ENCODE data around the gene BDH2. TPM values are rescaled to one million over a fixed set of nuclear protein-coding genes. Genes with fewer than 3 reads are reported as not detected.

Gene BDH2
- total RNA-seq, 1 donor from 2014 or later: 89.9 TPM

- Mint-ChIP-seq H3K27me3 (no peaks in the 10 kb centered on the region), H3K27ac (no peak overlapping the region), H3K9me3 (ENCODE audit: low read depth) (no peaks in the 10 kb centered on the region), H3K36me3 (ENCODE audit: insufficient read depth) (no peaks in the 10 kb centered on the region), H3K4me1 (ENCODE audit: low read depth) (no peaks in the 10 kb centered on the region), H3K4me3 (ENCODE audit: low read depth) (no peak overlapping the region)
- DNase-seq (ENCODE audit: low spot score, unreplicated experiment): no peak
- TF ChIP-seq CTCF (IDR thresholded peaks at IDR 0.05; ENCODE audit: unreplicated experiment): no peak
Measured at GRCh38 chr4:103054030-103054429, 45.6 kb downstream of the BDH2 start.

GRCh38 chr4:103052779-103053178 is 46.9 kb downstream of the BDH2 start:
- no peak for TF ChIP-seq CTCF (IDR thresholded peaks at IDR 0.05; ENCODE audit: unreplicated experiment)
- H3K4me3 Mint-ChIP-seq (ENCODE audit: low read depth): no peak overlapping the region
- no peaks in the 10 kb centered on the region for H3K9me3 Mint-ChIP-seq (ENCODE audit: low read depth)
- H3K4me1 Mint-ChIP-seq (ENCODE audit: low read depth): no peaks in the 10 kb centered on the region
- H3K36me3 Mint-ChIP-seq (ENCODE audit: insufficient read depth): no peaks in the 10 kb centered on the region
- H3K27ac Mint-ChIP-seq: no peak overlapping the region
- H3K27me3 Mint-ChIP-seq: no peaks in the 10 kb centered on the region
- DNase-seq (ENCODE audit: low spot score, unreplicated experiment): no peak

DNA sequence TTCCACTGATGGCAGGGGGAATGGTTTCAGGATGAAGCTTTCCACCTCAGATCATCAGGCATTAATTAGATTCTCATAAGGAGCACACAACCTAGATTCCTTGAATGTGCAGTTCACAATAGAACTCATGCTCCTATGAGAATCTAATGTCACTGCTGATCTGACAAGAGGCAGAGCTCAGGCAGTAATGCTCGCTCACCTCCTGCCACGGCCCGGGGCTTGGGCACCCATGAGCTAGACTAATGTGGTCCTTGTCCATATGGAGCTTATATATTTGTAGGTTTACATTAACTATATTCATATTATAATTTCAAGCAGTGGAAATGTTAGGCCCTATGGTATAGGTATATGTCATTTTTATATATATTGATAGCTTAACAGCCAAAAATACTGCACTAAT is 47.5 kb downstream of the BDH2 start:
- DNase-seq (ENCODE audit: low spot score, unreplicated experiment): no peak
- no peak overlapping the region for H3K27ac Mint-ChIP-seq
- H3K36me3 Mint-ChIP-seq (ENCODE audit: insufficient read depth): no peaks in the 10 kb centered on the region
- TF ChIP-seq CTCF (IDR thresholded peaks at IDR 0.05; ENCODE audit: unreplicated experiment): no peak
- no peaks in the 10 kb centered on the region for H3K27me3 Mint-ChIP-seq
- H3K9me3 Mint-ChIP-seq (ENCODE audit: low read depth): no peaks in the 10 kb centered on the region
- H3K4me1 Mint-ChIP-seq (ENCODE audit: low read depth): no peaks in the 10 kb centered on the region
- H3K4me3 Mint-ChIP-seq (ENCODE audit: low read depth): no peak overlapping the region

- TF ChIP-seq CTCF (IDR thresholded peaks at IDR 0.05; ENCODE audit: unreplicated experiment): no peak
- no peak for DNase-seq (ENCODE audit: low spot score, unreplicated experiment)
- no peak overlapping the region for H3K27ac Mint-ChIP-seq
- H3K27me3 Mint-ChIP-seq: peaks cover 2% of the 10 kb centered on the region
- H3K4me3 Mint-ChIP-seq (ENCODE audit: low read depth): no peak overlapping the region
- no peaks in the 10 kb centered on the region for H3K9me3 Mint-ChIP-seq (ENCODE audit: low read depth)
- H3K4me1 Mint-ChIP-seq (ENCODE audit: low read depth): no peaks in the 10 kb centered on the region
- no peaks in the 10 kb centered on the region for H3K36me3 Mint-ChIP-seq (ENCODE audit: insufficient read depth)
Measured at GRCh38 chr4:103050736-103051436, 48.7 kb downstream of the BDH2 start.

- Mint-ChIP-seq H3K4me3 (ENCODE audit: low read depth) (no peak overlapping the region), H3K36me3 (ENCODE audit: insufficient read depth) (no peaks in the 10 kb centered on the region), H3K27me3 (peaks cover 2% of the 10 kb centered on the region), H3K27ac (no peak overlapping the region), H3K4me1 (ENCODE audit: low read depth) (no peaks in the 10 kb centered on the region), H3K9me3 (ENCODE audit: low read depth) (no peaks in the 10 kb centered on the region)
- TF ChIP-seq CTCF (IDR thresholded peaks at IDR 0.05; ENCODE audit: unreplicated experiment): peak; percentile 76
- peak; percentile 10 for DNase-seq (ENCODE audit: low spot score, unreplicated experiment)
Measured at GRCh38 chr4:103046416-103047290, 53.0 kb downstream of the BDH2 start.
